GM19240 (cell line): Measurements from ENCODE around the gene INKA2.

Experiments used
- DNase-seq: peaks from one replicate; pipeline ENCODE4 v3.0.0; 2011; ENCODE audit warnings: low spot score; ENCODE audit not compliant: insufficient read length

INKA2 gene

GRCh38 chr1:111704776-111705175 lies 34.4 kb downstream of the INKA2 start:
- DNase-seq: no peak

GRCh38 chr1:111704240-111704639 lies 35.0 kb downstream of the INKA2 start:
- no peak for DNase-seq

DNA sequence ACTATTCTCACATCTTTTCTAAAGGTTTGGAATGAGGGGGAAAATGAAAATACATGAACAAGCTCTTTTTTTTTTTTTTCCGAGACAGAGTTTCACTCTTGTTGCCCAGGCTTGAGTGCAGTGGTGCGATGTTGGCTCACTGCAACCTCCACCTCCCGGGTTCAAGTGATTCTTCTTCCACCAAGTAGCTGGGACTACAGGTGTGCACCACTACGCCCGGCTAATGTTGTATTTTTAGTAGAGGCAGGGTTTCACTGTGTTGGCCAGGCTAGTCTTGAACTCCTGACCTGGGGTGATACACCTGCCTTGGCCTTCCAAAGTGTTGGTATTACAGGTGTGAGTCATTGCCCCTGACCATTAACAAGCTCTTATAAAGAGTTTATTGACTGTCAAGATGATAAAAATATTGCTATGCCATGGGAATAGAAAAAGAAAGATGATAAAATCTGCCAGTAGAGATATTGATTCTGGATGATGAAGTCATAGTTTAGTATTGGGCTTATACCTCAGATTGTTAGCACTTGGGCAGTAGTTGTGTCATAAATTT lies 36.6 kb downstream of the INKA2 start:
- DNase-seq: no peak

DNA sequence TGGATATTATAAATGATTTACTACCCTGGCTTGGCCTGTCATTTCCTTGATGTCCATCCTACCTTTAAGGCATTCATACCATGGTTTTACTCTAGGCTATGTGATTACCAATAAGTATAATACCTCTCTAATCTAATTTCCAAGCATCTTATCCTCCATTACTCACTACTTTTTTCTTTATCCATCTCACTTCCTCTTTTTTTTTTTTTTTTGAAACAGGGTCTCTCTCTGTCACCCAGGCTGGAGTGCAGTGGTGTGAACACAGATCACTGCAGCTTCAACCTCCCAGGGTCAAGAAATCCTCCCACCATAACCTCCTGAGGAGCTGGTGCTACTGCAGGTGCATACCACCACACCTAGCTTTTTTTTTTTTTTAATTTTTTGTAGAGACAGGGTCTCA lies 39.9 kb downstream of the INKA2 start:
- DNase-seq: no peak

DNA sequence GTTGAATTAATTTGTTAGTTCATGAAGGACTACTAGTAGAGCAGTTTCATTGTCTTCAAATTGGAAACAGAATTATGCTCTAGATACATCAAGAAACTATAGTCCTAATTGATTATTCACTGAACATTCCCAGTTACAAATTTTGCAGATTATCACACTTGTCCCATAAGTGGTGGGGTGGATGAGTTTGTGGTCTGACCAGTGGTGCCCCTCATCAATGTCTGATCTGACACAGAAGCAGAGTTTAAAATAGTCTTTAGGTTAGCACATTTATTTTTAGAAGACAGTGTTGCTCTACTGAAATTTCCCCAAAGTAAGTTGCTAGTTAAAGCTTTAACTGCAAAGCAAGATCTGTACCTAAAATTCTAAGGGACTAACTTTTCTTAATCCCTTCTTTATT lies 42.9 kb downstream of the INKA2 start:
- no peak for DNase-seq

- DNase-seq: no peak
Observed at GRCh38 chr1:111695801-111696200, 43.4 kb downstream of the INKA2 start.

DNA sequence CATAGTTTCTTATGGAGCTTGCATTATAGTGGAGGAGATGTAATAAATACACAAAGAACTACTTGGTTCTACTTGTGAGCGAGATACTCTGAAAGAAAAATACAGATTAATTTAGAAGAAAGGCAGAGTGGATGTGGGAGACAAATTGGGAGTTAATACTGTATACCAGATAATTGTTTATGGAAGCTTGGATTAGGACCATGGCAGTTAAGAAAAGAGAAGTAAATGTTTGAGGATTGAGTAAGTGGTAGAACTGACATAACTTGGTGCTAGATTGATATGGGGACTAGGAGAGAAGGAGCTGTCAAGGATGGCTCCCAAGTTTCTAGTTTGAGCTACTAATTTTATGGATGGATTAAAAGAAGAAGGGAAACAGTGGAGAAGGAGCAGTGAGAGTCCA lies 47.3 kb downstream of the INKA2 start:
- DNase-seq: no peak

GRCh38 chr1:111690306-111690617 lies 48.9 kb downstream of the INKA2 start:
- DNase-seq: no peak
